Ishikawa (cell line): ENCODE data around the gene ZNF787.

ENCODE experiments used
- CEBPB ChIP-seq: IDR thresholded peaks from 2 replicates; pipeline ENCODE4 v1.6.1; 2012
- EP300 ChIP-seq: IDR thresholded peaks from 2 replicates; pipeline ENCODE4 v1.6.1; 2012; ENCODE audit warnings: borderline replicate concordance
- RAD21 ChIP-seq: IDR thresholded peaks from 2 replicates; pipeline ENCODE4 v1.6.1; 2012; ENCODE audit warnings: low read depth

DNA sequence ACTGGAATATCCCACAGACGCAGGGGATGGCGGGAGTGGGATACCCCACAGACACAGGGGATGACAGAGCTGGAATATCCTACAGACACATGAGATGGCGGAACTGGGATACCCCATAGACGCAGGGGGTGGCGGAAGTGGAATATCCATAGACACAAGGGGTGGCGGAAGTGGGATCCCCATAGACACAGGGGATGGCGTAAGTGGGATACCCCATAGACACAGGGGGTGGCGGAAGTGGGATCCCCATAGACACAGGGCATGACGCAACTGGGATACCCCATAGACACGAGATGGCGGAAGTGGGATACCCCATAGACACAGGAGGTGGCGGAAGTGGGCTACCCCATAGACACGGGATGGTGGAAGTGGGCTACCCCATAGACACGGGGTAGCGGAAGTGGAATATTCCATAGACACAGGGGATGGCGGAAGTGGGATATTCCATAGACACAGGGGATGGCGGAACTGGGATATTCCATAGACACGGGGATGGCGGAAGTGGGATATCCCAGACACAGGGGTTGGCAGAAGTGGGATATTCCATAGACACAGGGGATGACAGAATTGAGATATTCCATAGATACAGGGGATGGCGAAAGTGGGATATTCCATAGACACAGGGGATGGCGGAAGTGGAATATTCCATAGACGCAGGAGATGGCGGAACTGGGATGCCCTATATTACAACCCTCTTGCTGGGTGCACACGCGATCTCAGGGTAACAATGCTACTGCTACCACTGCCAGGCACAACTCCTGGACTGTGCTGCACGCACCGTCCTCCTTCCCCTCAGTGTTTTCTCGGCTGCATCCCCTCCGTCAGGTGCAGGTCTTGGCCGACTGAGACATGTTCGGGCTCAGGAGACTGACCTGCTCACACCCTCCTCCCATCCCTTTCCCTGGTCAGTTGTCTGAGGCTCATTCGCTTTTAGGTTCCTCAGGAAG lies 28.1 kb downstream of the ZNF787 start:
- TF ChIP-seq CEBPB (no peak), RAD21 (no peak), EP300 (no peak)
